ENCODE data around the gene SEMA3F.

SEMA3F gene

DNA sequence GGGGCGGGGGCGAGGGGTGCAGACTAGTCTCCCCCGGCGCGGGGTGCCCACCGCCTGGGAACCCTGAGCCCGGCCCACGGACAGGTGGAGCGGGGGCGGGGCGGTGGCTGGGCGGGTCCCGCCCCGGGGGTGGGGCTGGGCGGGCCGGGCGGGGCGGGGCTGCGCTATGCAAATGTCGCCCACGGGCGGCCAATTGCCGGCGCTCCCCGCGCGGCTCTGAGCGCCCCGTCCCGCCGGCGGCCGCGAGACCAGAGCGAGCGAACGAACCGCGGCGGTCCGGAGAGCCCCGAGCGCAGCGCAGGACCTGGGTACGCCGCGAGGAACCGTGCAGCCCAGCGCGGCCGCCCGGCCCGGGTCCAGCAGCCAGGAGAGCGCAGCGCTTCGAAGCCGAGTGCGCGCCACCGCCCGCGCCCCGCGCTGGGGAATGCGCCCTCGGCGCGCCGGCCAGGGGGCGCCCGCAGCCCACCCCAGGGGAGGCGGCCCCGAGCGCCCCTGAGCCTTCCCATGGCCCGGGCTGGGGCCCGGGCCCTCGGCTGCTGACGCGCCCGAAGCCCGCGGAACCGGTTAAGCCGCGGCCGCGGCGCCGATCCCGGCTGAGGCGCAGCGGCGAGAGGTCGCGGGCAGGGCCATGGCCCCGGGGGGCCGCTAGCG lies at the start of gene SEMA3F:
SEMA3F (plus strand) TSS at position 485 of the 651 bp plus-strand sequence. CDS start 4,299 bp downstream, outside the sequence.
- DNase-seq (ENCODE audit: low read depth): peak; percentile 53

DNA sequence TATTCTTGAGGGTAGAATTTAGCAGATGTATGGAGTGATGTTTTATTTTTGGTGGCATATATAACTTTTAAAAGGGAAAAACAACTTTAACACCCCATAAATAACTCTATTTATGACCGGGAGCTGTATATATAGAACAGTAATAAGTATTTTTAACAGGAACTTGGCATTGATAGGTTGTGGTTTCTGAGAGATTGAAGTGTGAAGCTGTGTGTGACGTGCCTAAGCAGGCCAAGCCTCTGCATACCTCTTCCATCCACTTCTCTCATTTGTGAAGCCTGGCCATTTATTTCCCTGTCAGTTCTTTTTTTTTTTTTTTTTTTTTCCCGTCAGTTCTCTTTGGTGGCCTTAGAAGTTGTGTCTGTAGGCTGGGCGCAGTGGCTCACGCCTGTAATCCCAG lies 43.4 kb upstream of the SEMA3F start:
- DNase-seq (ENCODE audit: low read depth): no peak

DNA sequence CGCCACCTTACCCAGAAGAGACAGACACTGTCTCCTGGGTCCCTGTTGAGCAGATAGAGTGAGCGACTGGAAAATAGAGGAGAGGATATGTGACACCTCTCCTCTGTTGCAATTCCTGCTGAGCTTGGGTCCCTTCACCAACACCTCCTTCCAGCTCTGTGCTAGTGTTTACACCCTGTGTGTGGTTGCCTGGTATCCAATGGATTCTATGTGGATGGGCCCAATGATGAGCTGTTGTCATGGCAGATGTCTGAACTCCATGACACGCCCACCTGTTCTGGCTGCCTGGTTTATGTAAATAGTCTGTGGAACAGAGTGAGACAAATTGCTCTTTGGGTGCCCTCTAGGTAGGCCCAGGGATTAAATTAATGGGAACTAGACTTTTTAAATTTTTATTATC lies 42.7 kb upstream of the SEMA3F start:
- DNase-seq (ENCODE audit: low read depth): no peak

DNA sequence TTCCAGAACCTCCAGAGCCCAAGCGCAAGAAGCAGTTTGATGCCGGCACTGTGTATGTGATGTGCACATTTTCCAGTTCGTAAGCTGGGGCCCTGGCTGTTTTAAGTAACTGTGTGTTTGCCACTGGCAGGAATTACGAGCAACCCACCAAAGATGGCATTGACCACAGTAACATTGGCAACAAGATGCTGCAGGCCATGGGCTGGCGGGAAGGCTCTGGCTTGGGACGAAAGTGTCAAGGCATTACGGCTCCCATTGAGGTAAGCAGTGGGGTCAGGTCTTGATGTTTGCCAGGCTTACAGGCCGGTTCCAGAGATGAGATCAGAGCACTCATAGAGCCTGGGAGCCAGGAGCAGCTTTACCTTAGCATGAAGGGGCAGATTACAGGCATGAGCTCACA lies 38.0 kb upstream of the SEMA3F start:
- no peak for DNase-seq (ENCODE audit: low read depth)

DNA sequence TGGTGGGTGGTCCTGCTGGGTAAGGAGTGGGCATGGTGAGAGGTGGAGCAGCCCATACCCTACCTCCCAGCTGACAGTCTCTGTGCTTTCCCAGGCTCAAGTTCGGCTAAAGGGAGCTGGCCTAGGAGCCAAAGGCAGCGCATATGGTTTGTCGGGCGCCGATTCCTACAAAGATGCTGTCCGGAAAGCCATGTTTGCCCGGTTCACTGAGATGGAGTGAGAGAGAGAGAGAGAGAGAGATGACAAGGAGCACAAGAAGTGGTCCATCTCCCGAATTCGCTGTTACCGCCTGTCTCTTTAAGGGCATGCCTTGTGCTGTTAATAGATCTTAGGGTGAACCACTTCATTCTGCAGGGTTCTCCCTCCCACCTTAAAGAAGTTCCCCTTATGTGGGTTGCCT lies 36.9 kb upstream of the SEMA3F start:
- no peak for DNase-seq (ENCODE audit: low read depth)

DNA sequence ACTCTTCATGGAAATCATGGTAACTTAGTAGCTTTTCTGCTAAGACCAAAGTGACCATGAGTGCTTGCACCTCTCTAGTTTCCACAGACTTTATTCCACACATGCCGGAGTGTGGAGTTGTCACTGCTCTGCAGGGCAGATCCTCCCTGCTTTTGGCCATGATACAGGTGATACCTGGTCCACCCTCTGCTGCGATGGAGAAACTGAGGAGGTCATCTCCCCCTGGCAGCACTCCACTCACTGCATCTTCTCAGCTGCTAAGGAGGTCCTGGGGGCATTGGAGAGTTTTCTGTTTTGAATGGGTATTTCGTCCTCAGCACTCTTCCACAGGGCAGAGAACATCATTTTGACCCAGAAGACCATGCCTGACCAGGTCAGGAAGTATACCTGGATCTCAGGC lies 35.3 kb upstream of the SEMA3F start:
- DNase-seq (ENCODE audit: low read depth): no peak

DNA sequence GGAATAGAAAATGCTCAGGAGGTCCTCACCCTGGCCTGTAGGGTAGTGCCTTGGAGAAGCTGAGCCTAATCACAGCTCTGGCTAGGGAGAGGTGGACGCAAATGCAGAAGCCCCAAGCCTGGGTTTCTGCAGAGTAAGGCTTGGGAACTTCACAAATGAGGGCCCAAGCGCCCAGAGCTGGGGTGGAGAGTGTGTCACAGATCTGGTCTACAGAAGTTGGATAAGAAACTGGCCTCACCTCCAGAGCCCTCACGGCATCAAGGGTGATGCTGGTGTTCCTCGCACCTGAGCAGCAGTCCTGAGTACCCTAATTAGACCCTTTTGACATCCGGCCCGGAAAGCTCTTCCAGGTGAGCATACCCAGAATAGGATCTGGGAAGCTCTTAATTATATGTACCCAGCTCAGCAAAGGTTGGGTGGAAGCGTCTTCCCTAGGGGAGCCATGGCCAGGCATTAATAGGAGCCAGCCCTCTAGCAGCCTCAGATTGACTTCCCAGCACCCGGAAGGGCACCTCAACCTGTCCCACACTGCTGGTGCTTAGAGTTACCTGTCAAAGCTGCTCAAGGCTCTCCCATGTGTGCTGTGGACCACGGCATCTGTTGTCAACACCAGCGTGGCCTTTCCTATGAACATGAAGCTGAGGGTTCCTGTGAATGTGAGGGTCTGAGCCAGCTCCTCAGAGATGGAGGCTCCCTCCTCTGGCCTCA lies 34.6 kb upstream of the SEMA3F start:
- DNase-seq (ENCODE audit: low read depth): no peak

DNA sequence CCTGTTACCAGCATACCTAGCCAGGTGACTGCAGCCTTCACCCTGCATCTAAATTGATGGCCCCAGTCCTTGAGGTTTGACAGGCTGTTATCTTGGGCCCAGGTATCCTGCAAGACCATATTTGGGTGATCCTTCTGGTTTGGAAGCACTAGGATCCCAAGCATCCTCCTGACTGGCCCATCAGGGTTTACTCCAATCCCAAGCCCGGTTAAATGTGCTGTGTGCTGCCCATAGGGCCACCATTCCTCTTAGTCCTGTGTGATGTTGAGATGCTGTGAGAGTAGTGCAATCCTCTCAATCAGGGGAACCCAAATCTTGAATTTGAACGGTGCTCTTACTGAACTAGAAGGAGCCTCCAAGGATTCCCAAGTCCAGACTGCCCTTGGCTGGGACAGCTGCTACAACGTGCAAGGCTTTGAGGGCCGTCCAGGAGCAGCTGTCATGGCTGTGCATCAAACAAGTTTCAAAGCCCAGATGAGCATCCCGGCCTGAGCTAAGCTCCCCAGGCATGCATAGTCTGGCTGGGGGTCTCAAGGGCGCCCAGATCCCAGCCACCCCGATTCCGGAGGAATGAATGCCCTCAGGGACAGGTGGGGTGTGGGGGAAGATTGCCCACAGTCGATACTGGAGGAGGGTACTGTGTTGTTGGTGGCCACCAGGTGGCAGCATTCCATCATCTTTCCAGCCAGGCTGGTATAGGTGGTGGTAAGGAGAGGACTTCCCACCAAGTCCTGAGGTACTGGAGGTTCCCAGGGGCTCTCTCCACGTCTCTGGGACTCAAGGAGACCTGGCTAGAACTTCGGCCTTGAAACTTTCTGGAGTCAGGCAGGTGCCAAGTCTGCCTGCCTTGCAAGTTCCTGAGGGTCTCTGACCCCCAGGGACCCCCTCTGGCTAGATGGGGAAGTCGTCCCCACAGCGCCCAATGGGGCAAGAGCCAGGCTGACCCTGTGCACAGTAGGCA lies 33.8 kb upstream of the SEMA3F start:
- peak; percentile 51 for DNase-seq (ENCODE audit: low read depth)

DNA sequence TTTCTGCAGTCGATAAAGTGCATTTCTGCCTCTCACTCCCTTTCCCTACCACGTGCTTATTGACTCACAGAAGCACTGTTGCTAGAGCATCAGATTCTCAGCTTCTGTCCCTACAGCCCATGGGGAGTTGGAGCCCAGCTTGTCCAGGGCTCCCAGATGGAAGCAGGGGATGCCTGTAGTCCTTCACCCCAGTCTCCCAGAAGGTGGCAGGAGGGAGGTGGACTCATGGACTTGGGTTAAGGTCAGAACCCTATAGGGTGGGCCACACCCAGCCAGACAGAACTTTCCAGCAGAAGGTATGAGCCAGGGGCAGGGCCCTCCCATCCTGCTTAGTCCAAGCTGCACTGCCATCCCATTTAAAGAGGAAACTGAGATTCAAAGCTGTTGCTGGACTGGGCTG lies 33.1 kb upstream of the SEMA3F start:
- no peak for DNase-seq (ENCODE audit: low read depth)

DNA sequence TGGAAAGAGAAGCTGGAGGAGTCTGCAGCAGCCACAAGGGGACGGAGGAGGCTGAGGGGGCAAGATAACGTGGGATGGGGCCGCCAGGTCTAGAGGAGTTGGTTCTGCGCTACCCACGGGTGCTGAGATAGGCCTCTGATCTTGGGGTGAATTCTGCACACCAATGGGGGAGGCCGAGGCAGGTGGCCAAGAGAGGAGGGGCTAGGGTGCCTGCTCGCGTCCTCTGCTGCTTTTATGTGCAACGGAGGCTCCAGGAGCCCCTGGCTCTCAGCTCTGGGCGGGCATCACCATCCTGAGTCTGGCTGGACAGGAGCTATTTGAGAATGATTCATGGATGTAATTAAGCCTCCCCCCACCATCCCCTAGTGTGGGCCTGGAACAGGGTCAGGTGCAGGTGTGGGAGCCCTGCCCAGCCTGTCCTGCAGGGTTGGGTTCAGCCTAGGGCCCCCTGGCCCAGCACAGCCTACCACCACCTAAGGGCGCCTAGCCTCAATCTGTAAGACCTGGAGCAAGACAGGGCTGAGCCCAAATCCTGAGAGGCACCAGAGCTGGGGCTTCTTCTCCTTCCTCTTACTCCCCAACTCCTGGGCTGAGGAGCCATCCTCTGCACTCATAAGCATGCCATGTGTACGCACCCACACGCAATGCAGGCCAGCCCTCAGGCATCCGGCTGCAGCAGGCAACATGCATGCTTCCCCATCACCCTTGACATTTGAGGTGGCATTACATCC lies 32.3 kb upstream of the SEMA3F start:
- DNase-seq (ENCODE audit: low read depth): no peak

DNA sequence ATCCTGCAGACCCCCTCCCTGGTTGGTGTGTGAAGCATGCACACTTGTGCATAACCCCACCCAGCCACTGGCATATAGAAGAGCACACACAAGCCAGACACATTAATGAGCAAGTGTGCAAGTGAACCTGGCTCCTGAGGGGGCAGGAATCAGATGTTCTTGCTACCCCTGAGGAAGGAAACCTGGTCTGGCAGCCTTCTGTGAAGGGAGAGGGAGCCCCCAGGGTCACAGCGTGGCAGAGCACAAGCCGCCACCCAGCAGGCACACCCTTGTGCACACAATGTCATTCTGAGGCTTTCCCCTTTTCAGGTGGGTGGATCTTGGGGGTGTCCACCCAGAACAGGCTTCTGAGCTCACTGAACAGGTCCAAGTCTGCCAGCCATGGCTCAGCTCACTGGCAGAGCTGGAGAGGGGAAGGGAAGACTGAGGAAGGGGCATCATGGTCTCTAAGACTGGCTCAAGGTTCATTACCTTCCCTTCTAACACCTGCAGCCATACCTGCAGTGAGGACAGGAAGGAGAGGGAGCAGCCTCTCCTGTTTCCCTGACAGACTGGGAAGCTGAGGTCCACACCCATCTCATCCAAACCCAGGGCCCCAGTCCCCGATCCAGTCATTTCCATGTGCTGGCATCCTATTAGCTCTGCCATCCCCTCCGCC lies 31.6 kb upstream of the SEMA3F start:
- no peak for DNase-seq (ENCODE audit: low read depth)

DNA sequence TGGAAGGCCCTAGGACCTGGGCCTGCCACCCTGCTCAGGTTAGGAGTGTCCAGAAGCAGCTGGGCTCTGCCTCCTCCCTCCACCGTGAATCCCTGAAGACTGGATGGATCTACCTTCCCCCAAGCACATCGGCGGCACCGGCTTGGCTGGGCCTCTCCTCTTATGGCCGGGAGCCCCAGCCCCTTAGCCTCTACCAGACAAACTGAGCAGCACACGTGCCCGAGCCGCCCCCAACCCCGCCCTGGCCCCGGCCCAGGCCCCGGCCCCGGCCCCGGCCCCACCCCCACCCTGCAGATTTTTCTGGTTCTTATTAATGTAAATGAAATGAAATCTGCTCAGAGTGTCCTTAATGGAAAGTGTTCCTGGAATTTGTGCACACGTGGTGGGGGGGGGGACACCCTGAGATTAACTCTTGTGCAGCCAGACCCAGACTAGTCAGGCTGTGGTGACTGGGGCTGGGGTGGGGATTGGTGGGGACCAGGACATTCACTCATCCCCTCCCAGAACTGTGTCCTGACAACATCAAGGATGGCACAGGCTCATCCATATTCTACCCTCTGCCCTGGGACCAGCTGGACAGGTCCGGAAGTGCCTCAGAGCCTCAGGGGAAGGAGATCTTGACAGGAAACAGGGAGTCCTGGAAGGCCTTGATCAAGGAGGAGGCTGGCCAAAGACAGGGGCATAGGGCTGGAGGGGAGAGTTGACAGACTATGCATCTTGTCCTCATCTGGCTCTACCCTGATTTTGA lies 30.9 kb upstream of the SEMA3F start:
- no peak for DNase-seq (ENCODE audit: low read depth)

DNA sequence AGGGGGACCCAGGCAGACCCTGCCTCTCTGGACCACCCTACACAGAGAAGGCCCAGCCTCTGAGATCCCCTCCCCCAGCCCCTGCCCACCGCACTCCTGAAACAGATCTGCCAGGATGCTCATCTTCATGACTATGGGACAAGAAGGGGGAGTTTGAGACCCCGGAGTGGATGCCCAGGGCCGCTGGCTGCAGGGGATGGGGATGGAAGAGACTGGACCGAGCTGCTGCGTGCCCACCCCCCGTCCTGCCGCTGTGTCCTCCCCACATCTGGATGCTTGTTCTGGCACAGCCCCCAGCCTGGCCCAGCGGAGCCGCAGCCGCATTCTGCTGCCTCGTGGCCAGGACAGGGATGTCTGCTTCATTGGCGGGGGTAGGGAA lies 30.3 kb upstream of the SEMA3F start:
- DNase-seq (ENCODE audit: low read depth): no peak

DNA sequence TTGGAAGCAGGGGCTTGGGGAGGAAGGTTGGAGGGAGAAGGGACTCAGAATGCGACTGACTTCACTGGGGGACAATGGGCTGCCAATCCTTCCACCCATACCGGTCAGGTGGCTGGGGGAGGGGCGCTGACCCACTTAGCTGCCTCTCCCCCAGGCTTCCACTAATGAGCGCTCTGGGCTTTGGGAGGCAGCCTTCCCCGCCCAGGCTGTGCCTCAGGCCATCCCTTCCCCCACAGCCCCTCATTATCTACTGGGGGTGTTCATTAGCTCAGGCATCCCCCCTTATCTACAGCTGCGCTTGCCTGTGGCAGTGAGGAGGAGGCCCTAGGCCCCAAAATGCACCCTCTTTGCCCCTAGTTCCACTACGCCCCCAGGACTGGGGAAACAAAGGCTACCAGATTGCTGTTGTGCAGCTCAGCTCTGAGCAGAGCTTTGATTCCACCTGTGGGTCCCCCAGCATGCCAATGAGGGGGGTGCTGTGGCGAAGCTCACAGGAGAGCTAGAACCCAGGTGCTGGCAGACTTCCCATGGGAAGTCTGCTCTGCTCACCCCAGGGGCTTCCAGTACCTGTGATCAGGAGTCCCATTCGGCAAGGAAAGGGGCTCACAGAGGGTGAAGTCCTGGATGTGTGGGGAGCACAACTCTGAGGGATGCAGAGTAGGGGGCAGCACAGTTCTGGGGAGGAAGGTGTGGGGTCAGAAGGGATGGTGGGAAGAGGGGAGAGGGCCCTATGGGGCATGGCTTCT lies 29.4 kb upstream of the SEMA3F start:
- DNase-seq (ENCODE audit: low read depth): no peak

DNA sequence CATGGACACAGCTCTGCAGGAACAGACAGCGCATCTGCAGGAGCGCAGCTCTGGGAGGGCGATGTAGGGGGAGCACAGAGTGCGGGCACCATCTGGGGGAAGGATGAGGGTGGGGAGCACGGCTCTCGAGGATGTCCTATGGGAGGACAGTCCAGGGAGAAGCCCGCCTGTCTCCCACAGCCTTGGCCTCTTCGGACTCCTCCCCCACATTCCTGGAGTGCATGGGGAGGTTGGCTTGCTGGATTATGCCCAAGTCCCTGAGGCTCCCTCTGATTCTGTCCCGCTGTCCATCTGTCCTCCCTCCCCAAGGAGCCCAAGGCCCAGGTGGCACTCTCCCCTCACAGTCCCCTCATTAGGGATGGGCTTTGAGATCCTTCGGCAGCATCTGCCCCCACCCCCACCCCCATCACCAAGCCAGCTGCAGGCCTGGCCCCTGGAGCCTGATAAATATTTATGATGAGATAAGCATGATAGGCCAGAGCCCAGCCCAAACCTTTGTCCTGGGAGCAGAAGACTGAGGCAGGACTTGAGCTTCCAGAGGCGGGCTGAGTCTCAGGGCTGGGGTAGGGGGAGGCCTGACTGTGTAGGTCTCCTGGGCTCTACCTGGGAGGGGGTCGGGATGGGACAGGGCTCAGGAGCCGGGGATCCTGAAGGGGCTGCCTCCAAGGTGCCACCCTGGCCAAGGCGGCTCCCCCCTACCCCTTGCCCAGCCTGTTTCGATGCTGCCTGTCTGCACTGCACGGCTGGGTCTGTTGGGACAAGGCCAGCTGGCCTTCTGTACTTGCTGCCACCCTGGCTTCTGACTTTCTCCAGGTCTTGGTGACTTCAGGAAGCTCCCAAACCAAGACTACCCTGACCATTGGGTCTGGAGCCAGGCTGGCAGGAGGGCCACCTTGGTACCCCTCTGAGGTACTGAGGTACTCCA lies 28.6 kb upstream of the SEMA3F start:
- DNase-seq (ENCODE audit: low read depth): no peak

DNA sequence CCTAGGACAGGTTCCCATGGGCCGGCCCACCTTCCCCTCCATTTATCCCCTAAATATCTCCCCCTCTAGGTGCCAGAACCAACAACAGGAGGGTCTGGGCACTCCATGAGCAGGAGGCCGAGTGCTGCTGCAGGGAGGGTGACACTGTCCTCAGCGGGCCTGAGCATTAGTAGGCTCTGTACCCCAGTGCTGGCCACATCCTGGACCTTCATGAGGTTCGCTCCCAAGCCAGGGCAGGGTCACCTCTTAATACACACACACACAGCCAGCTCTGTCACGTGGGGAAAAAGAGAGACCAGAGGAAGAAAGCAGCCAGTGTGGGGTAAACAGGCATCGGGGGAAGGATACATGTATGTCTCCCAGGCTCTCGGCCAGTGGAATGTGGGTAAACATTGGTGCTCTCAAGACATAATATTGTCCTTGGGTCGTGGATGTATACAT lies 27.9 kb upstream of the SEMA3F start:
- DNase-seq (ENCODE audit: low read depth): no peak

DNA sequence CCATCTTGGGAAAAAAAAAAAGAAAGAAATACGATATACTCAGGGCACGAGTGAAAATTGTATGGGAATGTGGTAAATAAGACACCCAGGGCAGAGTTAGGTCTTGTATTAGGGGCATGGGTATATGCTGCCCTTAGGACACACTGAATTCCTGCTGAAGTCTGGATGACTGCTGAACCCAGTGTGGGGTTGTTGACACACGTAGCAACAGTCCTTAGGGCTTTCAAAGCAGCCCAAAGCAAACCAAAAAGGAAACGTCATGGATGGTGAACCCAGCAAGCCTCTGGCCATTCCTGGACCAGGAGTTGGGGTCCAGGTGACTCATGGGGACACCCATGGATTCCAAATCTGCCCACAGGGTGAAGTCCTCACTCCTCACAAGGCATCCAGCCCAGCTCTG lies 27.1 kb upstream of the SEMA3F start:
- DNase-seq (ENCODE audit: low read depth): no peak

DNA sequence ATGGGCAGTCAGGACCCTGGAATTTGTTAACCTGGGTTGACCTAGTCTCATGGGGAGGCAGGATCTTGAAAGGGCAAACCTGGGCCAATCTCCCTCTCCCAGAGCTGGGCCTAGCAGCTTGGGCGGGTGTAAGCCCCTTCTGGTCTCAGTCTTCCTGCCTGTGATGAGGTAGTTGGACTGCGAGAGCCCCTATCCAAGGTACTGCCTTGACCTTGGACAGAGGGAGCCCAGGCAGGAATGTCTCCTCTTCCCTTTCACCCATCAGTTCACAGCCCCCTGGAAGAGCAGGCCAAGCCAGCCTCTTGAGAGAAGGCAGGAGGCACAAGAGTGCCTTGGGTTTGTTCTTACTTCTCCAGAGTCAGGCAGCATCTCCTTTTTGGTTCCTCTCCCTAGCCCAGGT lies 24.7 kb upstream of the SEMA3F start:
- DNase-seq (ENCODE audit: low read depth): no peak

All from stimulated activated CD8-positive, alpha-beta memory T cell treated with anti-CD3 and anti-CD28 coated beads, Interleukin-4, amount 100 ng/mL, for 24 hours (primary cell).